OCI-LY1 (cell line): Measurements from ENCODE around the gene POLR2H.

Experiments used
- CTCF ChIP-seq: fragments of 200-600 bp; sonication (generic), shearing (Covaris generic); IDR thresholded peaks from 2 replicates; pipeline ENCODE4 v1.5.1; 2017; ENCODE audit warnings: mild to moderate bottlenecking, antibody characterized with exemption, low read length, moderate library complexity, mixed read lengths
- EZH2 ChIP-seq: fragments of 200-600 bp; sonication (generic), shearing (Covaris generic); IDR thresholded peaks from 2 replicates; pipeline ENCODE4 v1.8.0; 2017; ENCODE audit warnings: borderline replicate concordance, mixed run types, mild to moderate bottlenecking, antibody characterized with exemption, low read length, moderate library complexity, mixed read lengths

- no peak for TF ChIP-seq CTCF
- no peak for TF ChIP-seq EZH2
Measured at GRCh38 chr3:184334470-184335158, 26.9 kb upstream of the POLR2H start.
